GM10266 (cell line): ENCODE data around the gene TBC1D32.
"Not testable (repeated sequence)": the region's sequence is repeated elsewhere in the genome, so short reads cannot be mapped to it uniquely, and the experiment has no call there.

Experiments
- DNase-seq: peaks from one replicate; pipeline ENCODE4 v3.0.0; 2012; ENCODE audit errors: extremely low spot score
- TF ChIP-seq, protein P1 (sequence below): IDR thresholded peaks from 2 replicates; pipeline ENCODE4 v1.5.1; 2012; ENCODE audit warnings: mild to moderate bottlenecking, low read depth; ENCODE audit not compliant: control insufficient read depth, insufficient read depth; ENCODE audit errors: missing control alignments

TBC1D32 gene

DNA sequence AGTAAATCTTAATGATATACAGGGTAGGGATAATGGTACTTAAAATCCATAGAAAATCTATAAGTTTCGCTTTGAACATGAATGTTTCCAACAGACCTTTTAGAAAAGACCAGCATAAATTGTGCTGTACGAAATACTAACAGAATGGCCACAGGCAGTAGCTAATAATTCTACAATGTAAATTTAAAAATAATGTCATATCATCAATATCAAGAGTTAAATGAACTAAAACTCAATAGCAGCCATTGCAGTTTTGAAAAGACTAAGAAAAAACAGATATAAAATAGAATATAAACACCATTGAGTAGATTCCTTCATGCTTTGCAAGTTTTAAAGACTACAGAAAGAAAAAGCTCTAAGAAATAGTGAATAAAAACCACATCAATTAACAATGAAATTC, 14.7 kb downstream of the TBC1D32 start:
- TF ChIP-seq, protein P1, sequence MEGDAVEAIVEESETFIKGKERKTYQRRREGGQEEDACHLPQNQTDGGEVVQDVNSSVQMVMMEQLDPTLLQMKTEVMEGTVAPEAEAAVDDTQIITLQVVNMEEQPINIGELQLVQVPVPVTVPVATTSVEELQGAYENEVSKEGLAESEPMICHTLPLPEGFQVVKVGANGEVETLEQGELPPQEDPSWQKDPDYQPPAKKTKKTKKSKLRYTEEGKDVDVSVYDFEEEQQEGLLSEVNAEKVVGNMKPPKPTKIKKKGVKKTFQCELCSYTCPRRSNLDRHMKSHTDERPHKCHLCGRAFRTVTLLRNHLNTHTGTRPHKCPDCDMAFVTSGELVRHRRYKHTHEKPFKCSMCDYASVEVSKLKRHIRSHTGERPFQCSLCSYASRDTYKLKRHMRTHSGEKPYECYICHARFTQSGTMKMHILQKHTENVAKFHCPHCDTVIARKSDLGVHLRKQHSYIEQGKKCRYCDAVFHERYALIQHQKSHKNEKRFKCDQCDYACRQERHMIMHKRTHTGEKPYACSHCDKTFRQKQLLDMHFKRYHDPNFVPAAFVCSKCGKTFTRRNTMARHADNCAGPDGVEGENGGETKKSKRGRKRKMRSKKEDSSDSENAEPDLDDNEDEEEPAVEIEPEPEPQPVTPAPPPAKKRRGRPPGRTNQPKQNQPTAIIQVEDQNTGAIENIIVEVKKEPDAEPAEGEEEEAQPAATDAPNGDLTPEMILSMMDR = no peak
- DNase-seq = no peak

DNA sequence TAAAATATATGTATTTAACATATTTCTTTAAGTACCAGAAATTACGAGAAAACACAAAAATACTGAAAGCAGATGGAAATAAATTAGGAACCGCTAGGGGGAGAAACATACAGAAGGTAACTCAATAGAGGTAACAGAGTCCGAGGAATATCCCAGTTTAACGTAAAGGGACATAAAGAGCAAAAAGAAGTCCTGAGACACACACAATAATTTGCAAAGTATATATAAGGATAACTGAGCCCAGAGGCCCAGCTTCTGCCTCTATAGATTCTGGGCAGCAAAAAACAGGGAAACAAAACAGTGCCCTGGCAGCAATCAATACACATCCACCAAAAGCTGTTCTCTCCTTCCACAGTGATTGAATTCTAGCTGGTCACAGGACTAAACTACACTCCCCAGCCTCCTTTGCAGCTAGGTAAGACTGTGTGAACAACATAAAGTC, 15.1 kb downstream of the TBC1D32 start:
- TF ChIP-seq, protein P1 = no peak
- no peak for DNase-seq

DNA sequence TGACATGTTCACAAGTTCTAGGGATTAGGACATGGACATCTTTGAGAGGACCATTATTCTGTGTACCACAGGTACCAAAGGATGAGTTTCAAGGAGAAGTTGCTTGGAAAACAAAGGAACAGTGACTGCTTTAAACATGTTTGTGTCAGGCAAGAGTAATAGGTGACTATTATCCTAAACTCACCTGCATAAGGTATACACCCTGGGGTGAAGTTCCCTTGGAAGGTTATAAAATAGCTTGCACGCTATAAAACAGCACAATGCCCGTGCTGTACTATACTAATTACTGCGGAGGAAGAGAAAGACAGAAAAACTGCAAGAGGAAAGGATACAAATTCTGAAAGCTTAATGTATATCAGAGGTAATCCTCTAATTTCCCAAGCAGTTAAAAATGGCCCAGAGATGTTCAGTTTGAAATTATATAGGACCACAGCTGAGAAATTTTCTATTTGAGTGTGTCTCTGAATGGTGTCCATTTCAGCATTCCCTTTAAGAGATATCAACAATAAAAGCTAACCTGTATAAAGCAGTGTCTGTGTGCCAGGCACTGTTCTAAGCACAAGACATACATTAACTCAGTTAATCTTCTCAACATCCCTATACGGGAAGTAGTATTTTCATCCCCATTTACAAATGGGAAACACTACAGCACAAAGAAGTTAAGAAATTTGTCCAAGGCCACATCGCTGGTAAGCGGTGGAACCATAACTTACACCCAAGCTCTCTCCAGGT, 19.7 kb downstream of the TBC1D32 start:
- DNase-seq = no peak
- TF ChIP-seq, protein P1 = no peak

DNA sequence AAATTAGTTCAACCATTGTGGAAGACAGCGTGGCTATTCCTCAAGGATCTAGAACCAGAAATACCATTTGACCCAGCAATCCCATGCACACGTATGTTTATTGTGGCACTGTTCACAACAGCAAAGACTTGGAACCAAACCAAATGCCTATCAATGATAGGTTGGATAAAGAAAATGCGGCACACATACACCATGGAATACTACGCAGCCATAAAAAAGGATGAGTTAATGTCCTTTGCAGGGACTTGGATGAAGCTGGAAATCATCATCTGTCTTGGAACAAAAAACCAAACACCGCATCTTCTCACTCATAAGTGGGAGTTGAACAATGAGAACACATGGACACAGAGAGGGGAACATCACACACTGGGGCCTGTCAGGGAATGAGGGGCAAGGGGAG, 22.5 kb downstream of the TBC1D32 start:
- not testable (repeated sequence) for DNase-seq

DNA sequence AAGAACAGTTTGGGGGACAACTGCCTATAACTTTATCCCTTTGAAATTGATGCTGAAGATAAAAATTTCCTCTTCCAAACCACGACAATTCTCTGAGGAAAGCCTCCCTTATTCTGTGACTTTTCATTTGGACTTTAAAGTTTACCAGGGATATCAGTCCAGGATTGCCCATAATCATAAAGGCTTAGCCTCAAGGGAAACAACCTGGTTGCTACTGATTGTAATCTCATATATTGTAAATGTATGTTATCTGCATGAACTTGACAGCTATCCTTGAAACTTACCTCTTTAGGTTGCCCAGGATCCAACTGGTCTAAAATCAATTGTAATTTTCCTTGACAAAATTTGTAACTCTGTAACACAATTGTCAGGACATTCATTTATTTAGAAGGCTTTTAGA, 23.8 kb downstream of the TBC1D32 start:
- DNase-seq = no peak
- TF ChIP-seq, protein P1 = no peak

DNA sequence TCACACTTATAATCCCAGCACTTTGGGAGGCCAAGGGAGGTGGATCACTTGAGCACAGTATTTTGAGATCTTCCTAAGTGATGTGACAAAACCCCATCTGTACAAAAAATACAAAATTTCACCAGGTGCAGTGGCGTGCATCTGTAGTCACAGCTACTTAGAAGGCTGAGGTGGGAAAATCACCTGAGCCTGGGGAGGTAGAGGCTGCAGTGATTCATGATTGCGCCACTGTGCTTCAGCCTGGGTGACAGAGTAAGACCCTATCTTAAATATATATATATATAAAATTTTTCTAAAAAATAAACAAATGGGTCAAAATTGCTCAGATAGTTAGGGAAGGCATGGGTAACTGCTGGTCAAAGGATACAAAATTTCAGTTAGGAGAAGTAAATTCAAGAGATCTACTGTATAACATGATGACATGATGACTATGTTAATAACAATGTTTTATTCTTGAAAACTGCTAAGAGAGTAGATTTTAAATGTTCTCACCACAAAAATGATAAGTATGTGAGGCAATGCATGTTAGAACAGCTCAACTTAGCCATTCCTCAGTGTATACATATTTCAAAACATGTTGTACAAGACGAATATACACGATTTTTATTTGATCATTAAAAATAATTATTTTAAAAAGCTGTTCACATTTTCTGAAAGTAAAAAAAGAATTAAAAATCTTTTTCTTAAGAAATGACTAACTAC, 24.4 kb downstream of the TBC1D32 start:
- TF ChIP-seq, protein P1 = no peak
- no peak for DNase-seq

DNA sequence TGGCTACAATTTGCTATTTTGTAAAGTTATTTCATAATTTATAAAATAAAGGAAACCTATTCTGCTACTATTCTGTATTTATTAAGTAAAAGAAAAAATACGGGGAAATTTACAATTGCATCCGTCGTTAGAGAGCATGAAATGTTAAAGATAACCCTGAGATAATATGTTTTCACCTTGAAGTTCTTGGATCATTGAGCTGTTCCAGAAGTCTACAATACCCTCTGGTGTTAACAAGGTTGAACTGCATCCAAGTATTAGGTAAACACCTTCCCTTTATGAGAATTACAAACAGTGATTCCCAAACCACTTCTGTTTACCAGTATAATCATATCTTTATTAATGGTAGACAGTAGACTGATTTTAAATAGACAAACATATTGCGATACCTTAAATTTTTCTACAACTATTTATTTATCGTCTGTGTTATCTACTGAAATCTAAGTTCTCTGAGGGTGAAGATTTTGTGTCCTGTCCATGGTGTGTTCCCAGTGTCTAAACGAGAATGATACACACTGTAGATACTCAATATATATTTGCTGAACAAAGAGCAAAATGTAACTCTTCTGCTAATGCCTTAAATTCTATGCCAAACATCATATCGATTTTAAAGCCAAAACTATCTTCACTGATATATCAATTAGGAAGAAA, 28.2 kb downstream of the TBC1D32 start:
- TF ChIP-seq, protein P1 = peak; percentile 57
- DNase-seq = peak; percentile 12
